GM20000 (cell line): ENCODE results near the gene RHCG.

Experiments
- DNase-seq: peaks from one replicate; pipeline ENCODE4 v3.0.0; 2012; ENCODE audit warnings: low spot score
- CTCF ChIP-seq: IDR thresholded peaks from 2 replicates; pipeline ENCODE4 v1.5.1; 2012; ENCODE audit warnings: mild to moderate bottlenecking, control low read depth; ENCODE audit errors: extremely low read depth, missing control alignments

Gene RHCG

GRCh38 chr15:89496155-89497098 is at the start of gene RHCG:
RHCG (minus strand) TSS chr15:89496583; CDS start chr15:89496544, 39 bp downstream.
- TF ChIP-seq CTCF, result no peak

GRCh38 chr15:89543389-89543788 is 47.0 kb upstream of the RHCG start:
- DNase-seq, result no peak
- TF ChIP-seq CTCF, result no peak

More at GRCh38 chr15:89496155-89497098, at the start of gene RHCG:
- DNase-seq, result peak; percentile 59

GRCh38 chr15:89542369-89542768 is 46.0 kb upstream of the RHCG start:
- no peak for DNase-seq
- no peak for TF ChIP-seq CTCF

GRCh38 chr15:89539027-89539426 is 42.6 kb upstream of the RHCG start:
- TF ChIP-seq CTCF, result no peak
- DNase-seq, result no peak

- no peak for DNase-seq
- TF ChIP-seq CTCF, result no peak
Measured at GRCh38 chr15:89533861-89534544, 37.6 kb upstream of the RHCG start.

- no peak for DNase-seq
- TF ChIP-seq CTCF, result no peak
Measured at GRCh38 chr15:89531796-89532537, 35.6 kb upstream of the RHCG start.

GRCh38 chr15:89530976-89531375 is 34.6 kb upstream of the RHCG start:
- no peak for TF ChIP-seq CTCF
- no peak for DNase-seq
